Progenitor cell of endocrine pancreas (in vitro differentiated cells): ENCODE measurements around the gene PRR19. TPM values are rescaled to one million over a fixed set of nuclear protein-coding genes. Genes with fewer than 3 reads are reported as not detected.

Source experiments
- DNase-seq: peaks from one replicate; pipeline ENCODE4 v3.0.0; 2021; ENCODE audit warnings: low spot score; ENCODE audit not compliant: unreplicated experiment
- H3K27ac Mint-ChIP-seq: 2 replicates; pipeline ENCODE4 v1.8.0; 2021; ENCODE audit warnings: mild to moderate bottlenecking, moderate library complexity, mixed read lengths
- H3K27me3 Mint-ChIP-seq: 2 replicates; pipeline ENCODE4 v1.8.0; 2021; ENCODE audit warnings: mixed read lengths
- H3K36me3 Mint-ChIP-seq: 2 replicates; pipeline ENCODE4 v1.8.0; 2022; ENCODE audit warnings: mixed read lengths; ENCODE audit not compliant: insufficient read depth
- H3K4me1 Mint-ChIP-seq: 2 replicates; pipeline ENCODE4 v1.8.0; 2021; ENCODE audit warnings: low read depth, mixed read lengths
- H3K4me3 Mint-ChIP-seq: 2 replicates; pipeline ENCODE4 v1.8.0; 2021; ENCODE audit warnings: low read depth, mild to moderate bottlenecking, moderate library complexity, mixed read lengths
- H3K9me3 Mint-ChIP-seq: 2 replicates; pipeline ENCODE4 v1.8.0; 2021; ENCODE audit warnings: low read depth, mixed read lengths
- long read RNA-seq: library from polyadenylated mRNA; unstranded; transcript quantifications from one replicate; pipeline ENCODE4 v2.0.0, GENCODE V29; 2020
- total RNA-seq: library from RNA; stranded (reverse); gene quantifications from 2 replicates; pipeline ENCODE4 v1.2.1, GENCODE V29; 2021
- TF ChIP-seq, protein P1 (sequence below): fragments of 200-600 bp; sonication (generic); IDR thresholded peaks from one replicate; pipeline ENCODE4 v1.5.0; 2021; ENCODE audit warnings: antibody characterized with exemption, mild to moderate bottlenecking; ENCODE audit not compliant: unreplicated experiment

PRR19 gene, protein sequence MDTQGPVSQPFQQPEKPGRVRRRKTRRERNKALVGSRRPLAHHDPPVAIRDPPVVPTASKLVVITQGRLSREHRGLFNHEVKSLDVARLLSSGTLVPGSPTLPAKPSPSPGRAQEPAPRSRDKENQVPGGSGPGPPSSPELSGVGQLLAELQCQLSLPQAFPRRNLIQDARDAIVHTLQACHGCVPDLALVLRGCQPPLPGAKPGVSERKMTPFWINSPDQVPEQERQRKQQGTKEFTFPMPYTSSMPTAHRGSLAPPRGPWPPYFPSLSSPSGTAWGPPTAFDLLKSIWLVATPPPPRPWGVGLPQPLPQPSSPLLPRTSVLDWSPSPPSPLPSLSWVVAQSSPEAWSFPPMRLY
- total RNA-seq: 3.2 and 3.4 TPM in 2 replicates
- long read RNA-seq: 0 reads

- peak within 1 kb of the TSS; percentile 96 for H3K4me3 Mint-ChIP-seq
- peaks cover 4% of the 10 kb centered on the region for H3K36me3 Mint-ChIP-seq
- TF ChIP-seq, protein P1, sequence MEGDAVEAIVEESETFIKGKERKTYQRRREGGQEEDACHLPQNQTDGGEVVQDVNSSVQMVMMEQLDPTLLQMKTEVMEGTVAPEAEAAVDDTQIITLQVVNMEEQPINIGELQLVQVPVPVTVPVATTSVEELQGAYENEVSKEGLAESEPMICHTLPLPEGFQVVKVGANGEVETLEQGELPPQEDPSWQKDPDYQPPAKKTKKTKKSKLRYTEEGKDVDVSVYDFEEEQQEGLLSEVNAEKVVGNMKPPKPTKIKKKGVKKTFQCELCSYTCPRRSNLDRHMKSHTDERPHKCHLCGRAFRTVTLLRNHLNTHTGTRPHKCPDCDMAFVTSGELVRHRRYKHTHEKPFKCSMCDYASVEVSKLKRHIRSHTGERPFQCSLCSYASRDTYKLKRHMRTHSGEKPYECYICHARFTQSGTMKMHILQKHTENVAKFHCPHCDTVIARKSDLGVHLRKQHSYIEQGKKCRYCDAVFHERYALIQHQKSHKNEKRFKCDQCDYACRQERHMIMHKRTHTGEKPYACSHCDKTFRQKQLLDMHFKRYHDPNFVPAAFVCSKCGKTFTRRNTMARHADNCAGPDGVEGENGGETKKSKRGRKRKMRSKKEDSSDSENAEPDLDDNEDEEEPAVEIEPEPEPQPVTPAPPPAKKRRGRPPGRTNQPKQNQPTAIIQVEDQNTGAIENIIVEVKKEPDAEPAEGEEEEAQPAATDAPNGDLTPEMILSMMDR: no peak
- no peaks in the 10 kb centered on the region for H3K27me3 Mint-ChIP-seq
- DNase-seq: no peak
- H3K4me1 Mint-ChIP-seq: peaks cover 16% of the 10 kb centered on the region
- H3K9me3 Mint-ChIP-seq: no peaks in the 10 kb centered on the region
- H3K27ac Mint-ChIP-seq: peak within 1 kb of the TSS; percentile 95
Measured at GRCh38 chr19:42301646-42302203, at the start of gene PRR19. Gene PRR19, plus strand, starts transcription at chr19:42302132. Its CDS starts 7,453 bp downstream, at chr19:42309585.

- peaks cover 3% of the 10 kb centered on the region for H3K36me3 Mint-ChIP-seq
- H3K27me3 Mint-ChIP-seq: no peaks in the 10 kb centered on the region
- peak overlapping the region; percentile 85 for H3K4me3 Mint-ChIP-seq
- no peaks in the 10 kb centered on the region for H3K9me3 Mint-ChIP-seq
- DNase-seq: no peak
- H3K27ac Mint-ChIP-seq: peak overlapping the region; percentile 94
- peaks cover 19% of the 10 kb centered on the region for H3K4me1 Mint-ChIP-seq
- TF ChIP-seq, protein P1: no peak
Measured at GRCh38 chr19:42252365-42253244, 49.3 kb upstream of the PRR19 start.

- Mint-ChIP-seq H3K4me3 (peak overlapping the region; percentile 85), H3K27ac (peak overlapping the region; percentile 94), H3K4me1 (peaks cover 19% of the 10 kb centered on the region), H3K27me3 (no peaks in the 10 kb centered on the region), H3K9me3 (no peaks in the 10 kb centered on the region), H3K36me3 (peaks cover 3% of the 10 kb centered on the region)
- TF ChIP-seq, protein P1: no peak
- peak; percentile 69 for DNase-seq
Measured at GRCh38 chr19:42253245-42254088, 48.5 kb upstream of the PRR19 start.

GRCh38 chr19:42254089-42254849 lies 47.7 kb upstream of the PRR19 start:
- TF ChIP-seq, protein P1: peak; percentile 31
- H3K27me3 Mint-ChIP-seq: no peaks in the 10 kb centered on the region
- H3K4me1 Mint-ChIP-seq: peaks cover 19% of the 10 kb centered on the region
- peaks cover 3% of the 10 kb centered on the region for H3K36me3 Mint-ChIP-seq
- peak overlapping the region; percentile 77 for H3K27ac Mint-ChIP-seq
- peak; percentile 62 for DNase-seq
- no peaks in the 10 kb centered on the region for H3K9me3 Mint-ChIP-seq
- peak overlapping the region; percentile 76 for H3K4me3 Mint-ChIP-seq
